Lower leg skin (tissue), 3 donors: ENCODE measurements around the gene CNPY3.

Experiments
- POLR2A ChIP-seq, 2 donors: fragments of 450-650 bp; IDR thresholded peaks; one replicate each; pipeline ENCODE4 v1.6.1; 2016 to 2017; ENCODE audit warnings: antibody characterized with exemption in 2 of 2, mild to moderate bottlenecking in 1 of 2, moderate library complexity in 1 of 2
- TF ChIP-seq, protein P1 (sequence below), 3 donors: fragments of 450-650 bp; IDR thresholded peaks; one replicate each; pipeline ENCODE4 v1.5.1; 2016; ENCODE audit warnings: antibody characterized with exemption in 3 of 3, mild to moderate bottlenecking in 3 of 3, moderate library complexity in 2 of 3

DNA sequence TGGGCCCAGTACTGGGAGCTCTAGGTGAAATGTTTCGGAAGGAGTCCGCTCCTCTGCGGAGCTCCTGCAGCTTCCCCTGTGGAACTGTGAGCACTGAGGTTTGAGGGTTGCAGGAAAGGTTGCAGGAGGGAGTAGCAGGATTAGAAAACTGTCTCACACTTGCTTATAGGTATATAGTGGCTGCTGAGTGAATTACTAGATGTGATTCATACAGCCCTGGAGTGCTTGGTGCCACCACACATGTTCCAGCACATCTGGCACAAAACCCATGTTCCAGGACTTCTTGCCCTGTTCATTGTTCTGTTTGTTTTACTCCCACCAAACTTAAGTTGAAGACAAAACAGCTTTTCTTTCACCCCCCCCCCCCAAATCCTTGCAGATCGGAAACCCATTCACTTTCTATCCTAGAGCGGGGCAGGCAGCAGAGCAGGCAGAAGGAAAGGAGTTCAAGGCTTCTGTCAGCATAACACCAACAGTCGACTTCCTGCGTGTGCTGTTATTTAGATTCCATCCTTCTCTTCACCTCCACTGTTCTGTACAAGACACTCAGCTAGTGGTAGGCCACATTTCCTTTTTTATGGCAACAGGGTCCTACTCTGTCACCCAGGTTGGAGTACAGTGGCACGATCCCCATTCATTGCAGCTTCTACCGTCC lies 50.4 kb downstream of the CNPY3 start:
- TF ChIP-seq, protein P1, sequence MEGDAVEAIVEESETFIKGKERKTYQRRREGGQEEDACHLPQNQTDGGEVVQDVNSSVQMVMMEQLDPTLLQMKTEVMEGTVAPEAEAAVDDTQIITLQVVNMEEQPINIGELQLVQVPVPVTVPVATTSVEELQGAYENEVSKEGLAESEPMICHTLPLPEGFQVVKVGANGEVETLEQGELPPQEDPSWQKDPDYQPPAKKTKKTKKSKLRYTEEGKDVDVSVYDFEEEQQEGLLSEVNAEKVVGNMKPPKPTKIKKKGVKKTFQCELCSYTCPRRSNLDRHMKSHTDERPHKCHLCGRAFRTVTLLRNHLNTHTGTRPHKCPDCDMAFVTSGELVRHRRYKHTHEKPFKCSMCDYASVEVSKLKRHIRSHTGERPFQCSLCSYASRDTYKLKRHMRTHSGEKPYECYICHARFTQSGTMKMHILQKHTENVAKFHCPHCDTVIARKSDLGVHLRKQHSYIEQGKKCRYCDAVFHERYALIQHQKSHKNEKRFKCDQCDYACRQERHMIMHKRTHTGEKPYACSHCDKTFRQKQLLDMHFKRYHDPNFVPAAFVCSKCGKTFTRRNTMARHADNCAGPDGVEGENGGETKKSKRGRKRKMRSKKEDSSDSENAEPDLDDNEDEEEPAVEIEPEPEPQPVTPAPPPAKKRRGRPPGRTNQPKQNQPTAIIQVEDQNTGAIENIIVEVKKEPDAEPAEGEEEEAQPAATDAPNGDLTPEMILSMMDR (IDR thresholded peaks at IDR 0.05), result no peak
- no peak for TF ChIP-seq POLR2A (IDR thresholded peaks at IDR 0.05)
